HepG2 (cell line): ENCODE results near the gene FNDC10. TPM values are rescaled to one million over a fixed set of nuclear protein-coding genes. Genes with fewer than 3 reads are reported as not detected.
A peak's percentile ranks its signal among the peaks of the same experiment; 100 is the strongest.

Experiments
- EP300 ChIP-seq, 3 experiments: sonication (generic) in 1 of 3; formaldehyde crosslinking in 1 of 3; IDR thresholded peaks; 2 replicates each; pipeline versions ENCODE4 v1.5.1 to v1.6.1; 2011 to 2020; ENCODE audit warnings: low read depth in 2 of 3, low read length in 2 of 3, borderline replicate concordance in 1 of 3, improper control_type of control experiment in 1 of 3, mild to moderate bottlenecking in 1 of 3, missing genetic modification reagents in 1 of 3, moderate library complexity in 1 of 3
- FOXK2 ChIP-seq: fragments of 450-650 bp; IDR thresholded peaks from 2 replicates; pipeline ENCODE4 v1.6.1; 2016
- HIC2 ChIP-seq: sonication (generic); formaldehyde crosslinking; IDR thresholded peaks from 2 replicates; pipeline ENCODE4 v1.9.0; 2022; ENCODE audit warnings: low read depth, missing genetic modification reagents
- JUND ChIP-seq: sonication (generic); formaldehyde crosslinking; IDR thresholded peaks from 2 replicates; pipeline ENCODE4 v1.8.0; 2022; ENCODE audit warnings: mild to moderate bottlenecking, missing genetic modification reagents
- MAZ ChIP-seq, 2 experiments: sonication (generic) in 1 of 2; formaldehyde crosslinking in 1 of 2; IDR thresholded peaks; 2 replicates each; pipeline versions ENCODE4 v1.5.0 to v1.6.1; 2012 to 2020; ENCODE audit warnings: low read depth in 2 of 2, mild to moderate bottlenecking in 2 of 2, borderline replicate concordance in 1 of 2, improper control_type of control experiment in 1 of 2, low read length in 1 of 2, missing genetic modification reagents in 1 of 2, moderate library complexity in 1 of 2
- POGK ChIP-seq: sonication (generic); formaldehyde crosslinking; conservative IDR thresholded peaks from 2 replicates; pipeline ENCODE4 v1.8.0; 2022; ENCODE audit warnings: mild to moderate bottlenecking, moderate library complexity, missing genetic modification reagents
- RAD21 ChIP-seq: fragments of 450-650 bp; formaldehyde crosslinking; IDR thresholded peaks from 2 replicates; pipeline ENCODE4 v1.5.0; 2020; ENCODE audit warnings: mild to moderate bottlenecking
- RBAK ChIP-seq: sonication (generic); formaldehyde crosslinking; IDR thresholded peaks from 2 replicates; pipeline ENCODE4 v1.5.1; 2020; ENCODE audit warnings: mild to moderate bottlenecking, missing genetic modification reagents
- TRIM22 ChIP-seq: fragments of 450-650 bp; IDR thresholded peaks from 2 replicates; pipeline ENCODE4 v1.6.1; 2017
- ZFP91 ChIP-seq: sonication (generic); formaldehyde crosslinking; IDR thresholded peaks from 2 replicates; pipeline ENCODE4 v1.9.0; 2022; ENCODE audit warnings: missing genetic modification reagents, mild to moderate bottlenecking, borderline replicate concordance
- ZNF264 ChIP-seq: sonication (generic); formaldehyde crosslinking; IDR thresholded peaks from 2 replicates; pipeline ENCODE4 v1.4.0; 2020; ENCODE audit warnings: missing genetic modification reagents
- ZNF281 ChIP-seq: sonication (generic); formaldehyde crosslinking; IDR thresholded peaks from 2 replicates; pipeline ENCODE4 v1.4.0; 2020; ENCODE audit warnings: missing genetic modification reagents, borderline replicate concordance
- ZNF329 ChIP-seq: sonication (generic); formaldehyde crosslinking; IDR thresholded peaks from 2 replicates; pipeline ENCODE4 v1.9.0; 2021; ENCODE audit warnings: low read depth, mild to moderate bottlenecking, missing genetic modification reagents
- polyA plus RNA-seq, 8 experiments: library from polyadenylated mRNA; depleted of rRNA in 3 of 8; stranded (reverse) in 7 of 8; unstranded in 1 of 8; fragments of >200 nt; fragmentation: Illumina TruSeq in 4 of 8; extraction: Trizol in 4 of 8; gene quantifications; 2 replicates each; pipeline versions ENCODE4 v1.2.1 to v1.2.3, GENCODE V29; 2011 to 2016; ENCODE audit warnings: low read depth in 4 of 8, missing spikeins in 1 of 8, mixed read lengths in 1 of 8; ENCODE audit not compliant: insufficient read depth in 1 of 8
- total RNA-seq, 5 experiments: library from RNA; depleted of rRNA; stranded (reverse); fragments of >200 nt; fragmentation: Illumina TruSeq; extraction: Trizol; gene quantifications; 2 replicates each; pipeline ENCODE4 v1.2.3, GENCODE V29; 2016; ENCODE audit warnings: low read depth in 1 of 5

Gene FNDC10
- total and polyA plus RNA-seq, 2 of the 13 experiments (the other 11 are each of a cell fraction or from before 2014, with no cell fraction given), result 2.2 to 2.5 TPM

- TF ChIP-seq ZNF281 (CRISPR knock-in tag) (peak; percentile 43; the same call in 1 of the 2 replicates), ZNF264 (CRISPR knock-in tag) (no peak), MAZ (IDR thresholded peaks at IDR 0.05; ENCODE audit: borderline replicate concordance, low read depth, low read length) (no peak), MAZ (CRISPR knock-in tag; IDR thresholded peaks at IDR 0.05; ENCODE audit: low read depth) (0 out of 2 replicates have a peak, but pooled peaks have one; percentile 46), EP300 (IDR thresholded peaks at IDR 0.05; ENCODE audit: low read depth in 2 of 2, low read length in 2 of 2) (no peak), EP300 (CRISPR knock-in tag; IDR thresholded peaks at IDR 0.05; ENCODE audit: borderline replicate concordance) (0 out of 2 replicates have a peak, but pooled peaks have one; percentile 14), HIC2 (peak; percentile 56; the same call in 1 of the 2 replicates), JUND (0 out of 2 replicates have a peak, but pooled peaks have one; percentile 26), POGK (no peak), RAD21 (peak; percentile 59), ZNF329 (CRISPR knock-in tag) (0 out of 2 replicates have a peak, but pooled peaks have one; percentile 53), RBAK (no peak), ZFP91 (CRISPR knock-in tag) (peak; percentile 27; the same call in 1 of the 2 replicates), TRIM22 (no peak), FOXK2 (no peak)
Measured at GRCh38 chr1:1597275-1597930, 2.5 kb downstream of the FNDC10 start (continued).
